OCI-LY7 (cell line): Measurements from ENCODE around the gene SOX5. TPM values are rescaled to one million over a fixed set of nuclear protein-coding genes. Genes with fewer than 3 reads are reported as not detected.

Experiments used
- BruUV-seq: library from RNA; stranded (reverse); fragments of 400-500 nt; replicated peaks from 2 replicates; lab custom pipeline; 2021; lab: Mats Ljungman, UMichigan
- CTCF ChIA-PET: fragments of 300-600 bp; sonication (Branson Sonifier 250); formaldehyde crosslinking; loops from one replicate; lab custom pipeline; 2022; ENCODE audit warnings: antibody characterized with exemption; ENCODE audit not compliant: unreplicated experiment; lab: Charles Lee
- POLR2A ChIA-PET: fragments of 300-600 bp; sonication (Branson Sonifier 250); formaldehyde crosslinking; loops from one replicate; lab custom pipeline; 2022; ENCODE audit warnings: antibody characterized with exemption; lab: Charles Lee
- DNase-seq: peaks from one replicate; pipeline ENCODE4 v3.0.0-alpha.2; 2015; ENCODE audit warnings: low spot score
- H2AFZ ChIP-seq: fragments of 200-600 bp; sonication (generic), shearing (Covaris generic); 2 replicates; pipeline ENCODE4 v1.6.1; 2014; ENCODE audit warnings: mild to moderate bottlenecking, antibody characterized with exemption, low read length, moderate library complexity
- H3K27ac ChIP-seq: fragments of 200-600 bp; sonication (generic); 2 replicates; pipeline ENCODE4 v1.5.1; 2014; ENCODE audit warnings: mixed run types, low read depth, mild to moderate bottlenecking, moderate library complexity, low read length, inconsistent platforms; ENCODE audit not compliant: poor library complexity, severe bottlenecking
- H3K36me3 ChIP-seq: fragments of 200-600 bp; sonication (generic); 2 replicates; pipeline ENCODE4 v1.6.1; 2014; ENCODE audit warnings: mild to moderate bottlenecking, antibody characterized with exemption, low read length, moderate library complexity, mixed read lengths; ENCODE audit not compliant: insufficient read depth
- H3K4me1 ChIP-seq: fragments of 200-600 bp; sonication (generic); 2 replicates; pipeline ENCODE4 v1.5.1; 2014; ENCODE audit warnings: mild to moderate bottlenecking, low read length; ENCODE audit not compliant: insufficient read depth, poor library complexity, severe bottlenecking
- H3K4me2 ChIP-seq: fragments of 200-600 bp; sonication (generic); 2 replicates; pipeline ENCODE4 v1.6.1; 2014; ENCODE audit warnings: mild to moderate bottlenecking, low read length
- H3K4me3 ChIP-seq: fragments of 200-600 bp; sonication (generic); 2 replicates; pipeline ENCODE4 v1.5.1; 2014; ENCODE audit warnings: mild to moderate bottlenecking, low read depth, low read length; ENCODE audit not compliant: poor library complexity, severe bottlenecking
- H3K79me2 ChIP-seq: fragments of 200-600 bp; sonication (generic); 2 replicates; pipeline ENCODE4 v1.6.1; 2016; ENCODE audit warnings: low read depth, mild to moderate bottlenecking, low read length, moderate library complexity, mixed read lengths; ENCODE audit not compliant: insufficient read depth
- H3K9me2 ChIP-seq: fragments of 200-600 bp; sonication (generic); 2 replicates; pipeline ENCODE4 v1.6.1; 2016; ENCODE audit warnings: mild to moderate bottlenecking, low read length, mixed read lengths; ENCODE audit not compliant: insufficient read depth
- H3K9me3 ChIP-seq: fragments of 200-600 bp; sonication (generic); 2 replicates; pipeline ENCODE4 v1.6.1; 2014; ENCODE audit warnings: mild to moderate bottlenecking, mixed run types, low read length, mixed read lengths
- H4K20me1 ChIP-seq: fragments of 200-600 bp; sonication (generic); 2 replicates; pipeline ENCODE4 v1.6.1; 2014; ENCODE audit warnings: mild to moderate bottlenecking, antibody characterized with exemption, low read length, moderate library complexity, mixed read lengths; ENCODE audit not compliant: insufficient read depth
- EZH2phosphoT487 ChIP-seq: fragments of 200-600 bp; sonication (generic); IDR thresholded peaks from 2 replicates; pipeline ENCODE4 v1.6.1; 2018; ENCODE audit warnings: low read depth, borderline replicate concordance, mild to moderate bottlenecking, mixed run types, antibody characterized with exemption, low read length, moderate library complexity, mixed read lengths
- intact Hi-C: fragments of 100-400 bp; cut with micrococcal nuclease; formaldehyde crosslinking; loops from one replicate; pipeline ENCODE4 v1.10.0; 2022; ENCODE audit not compliant: unreplicated experiment
- total RNA-seq, 2 experiments: library from RNA; depleted of rRNA in 1 of 2; stranded (reverse); fragments of >200 nt in 1 of 2; shearing (Covaris generic) in 1 of 2; gene quantifications; 2 replicates each; pipeline ENCODE4 v1.2.3, GENCODE V29; 2014 to 2022
- TF ChIP-seq, protein P1 (sequence below): fragments of 200-600 bp; sonication (generic); conservative IDR thresholded peaks from 2 replicates; pipeline ENCODE4 v1.5.1; 2014; ENCODE audit warnings: mild to moderate bottlenecking, antibody characterized with exemption, low read length, moderate library complexity, mixed read lengths

SOX5 gene
- total RNA-seq, 2 experiments from 2014 or later: 0.16 TPM; not detected in 1

DNA sequence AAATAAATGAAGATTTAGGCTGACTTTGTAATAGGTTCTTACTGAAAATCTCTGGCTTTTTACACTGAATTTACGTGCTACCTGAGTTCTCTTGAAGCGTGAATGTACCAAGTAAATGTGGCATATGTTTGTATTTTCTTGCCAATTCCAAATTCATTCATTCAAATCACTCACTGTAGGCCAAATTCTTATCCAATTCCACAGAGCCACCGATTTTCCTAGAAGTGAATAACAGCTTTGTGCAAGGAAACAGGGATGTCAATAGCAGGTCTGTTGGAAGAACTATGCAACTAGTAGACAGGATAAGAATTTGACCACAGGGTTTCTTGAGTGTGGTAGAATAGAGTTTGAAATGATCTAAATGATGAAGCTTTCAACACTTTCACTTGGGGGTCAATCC is 86.8 kb downstream of the SOX5 start:
- Histone ChIP-seq H4K20me1 (no peaks in the 10 kb centered on the region), H3K4me1 (no peaks in the 10 kb centered on the region), H3K9me3 (no peaks in the 10 kb centered on the region), H3K4me2 (no peak overlapping the region), H3K9me2 (no peaks in the 10 kb centered on the region), H2AFZ (no peak overlapping the region), H3K79me2 (no peaks in the 10 kb centered on the region), H3K27ac (no peak overlapping the region), H3K4me3 (no peak overlapping the region), H3K36me3 (no peaks in the 10 kb centered on the region)
- BruUV-seq: no TSS peak
- CTCF ChIA-PET: no interaction called here
- no peak for DNase-seq
- POLR2A ChIA-PET: no interaction called here
- intact Hi-C loops: no loop called here
- TF ChIP-seq, protein P1, sequence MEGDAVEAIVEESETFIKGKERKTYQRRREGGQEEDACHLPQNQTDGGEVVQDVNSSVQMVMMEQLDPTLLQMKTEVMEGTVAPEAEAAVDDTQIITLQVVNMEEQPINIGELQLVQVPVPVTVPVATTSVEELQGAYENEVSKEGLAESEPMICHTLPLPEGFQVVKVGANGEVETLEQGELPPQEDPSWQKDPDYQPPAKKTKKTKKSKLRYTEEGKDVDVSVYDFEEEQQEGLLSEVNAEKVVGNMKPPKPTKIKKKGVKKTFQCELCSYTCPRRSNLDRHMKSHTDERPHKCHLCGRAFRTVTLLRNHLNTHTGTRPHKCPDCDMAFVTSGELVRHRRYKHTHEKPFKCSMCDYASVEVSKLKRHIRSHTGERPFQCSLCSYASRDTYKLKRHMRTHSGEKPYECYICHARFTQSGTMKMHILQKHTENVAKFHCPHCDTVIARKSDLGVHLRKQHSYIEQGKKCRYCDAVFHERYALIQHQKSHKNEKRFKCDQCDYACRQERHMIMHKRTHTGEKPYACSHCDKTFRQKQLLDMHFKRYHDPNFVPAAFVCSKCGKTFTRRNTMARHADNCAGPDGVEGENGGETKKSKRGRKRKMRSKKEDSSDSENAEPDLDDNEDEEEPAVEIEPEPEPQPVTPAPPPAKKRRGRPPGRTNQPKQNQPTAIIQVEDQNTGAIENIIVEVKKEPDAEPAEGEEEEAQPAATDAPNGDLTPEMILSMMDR: no peak
- no peak for TF ChIP-seq EZH2phosphoT487

DNA sequence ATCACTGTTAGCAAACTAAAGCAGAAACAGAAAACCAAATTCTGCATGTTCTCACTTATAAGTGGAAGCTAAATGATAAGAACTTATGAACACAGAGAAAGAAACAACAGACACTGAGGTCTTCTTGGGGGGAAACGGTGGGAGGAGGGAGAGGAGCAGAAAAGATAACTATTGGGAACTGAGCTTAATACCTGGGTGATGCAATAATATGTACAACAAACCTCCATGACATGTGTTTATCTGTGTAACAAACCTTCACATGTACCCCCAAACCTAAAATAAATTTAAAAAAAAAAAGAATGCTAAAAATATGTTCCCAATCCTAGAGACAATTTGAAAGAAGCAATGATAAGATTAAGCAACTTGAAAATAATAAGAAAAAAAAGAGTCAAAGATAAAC is 89.5 kb downstream of the SOX5 start:
- intact Hi-C loops: no loop called here
- no peak overlapping the region for H3K4me3 ChIP-seq
- no peaks in the 10 kb centered on the region for H3K9me3 ChIP-seq
- no peaks in the 10 kb centered on the region for H3K9me2 ChIP-seq
- no peaks in the 10 kb centered on the region for H3K4me1 ChIP-seq
- H3K4me2 ChIP-seq: no peak overlapping the region
- no peaks in the 10 kb centered on the region for H4K20me1 ChIP-seq
- ChIA-PET POLR2A (no interaction called here), CTCF (no interaction called here)
- no peaks in the 10 kb centered on the region for H3K36me3 ChIP-seq
- no peak for DNase-seq
- no peak for TF ChIP-seq EZH2phosphoT487
- TF ChIP-seq, protein P1: no peak
- no peak overlapping the region for H2AFZ ChIP-seq
- H3K79me2 ChIP-seq: no peaks in the 10 kb centered on the region
- no TSS peak for BruUV-seq
- no peak overlapping the region for H3K27ac ChIP-seq

DNA sequence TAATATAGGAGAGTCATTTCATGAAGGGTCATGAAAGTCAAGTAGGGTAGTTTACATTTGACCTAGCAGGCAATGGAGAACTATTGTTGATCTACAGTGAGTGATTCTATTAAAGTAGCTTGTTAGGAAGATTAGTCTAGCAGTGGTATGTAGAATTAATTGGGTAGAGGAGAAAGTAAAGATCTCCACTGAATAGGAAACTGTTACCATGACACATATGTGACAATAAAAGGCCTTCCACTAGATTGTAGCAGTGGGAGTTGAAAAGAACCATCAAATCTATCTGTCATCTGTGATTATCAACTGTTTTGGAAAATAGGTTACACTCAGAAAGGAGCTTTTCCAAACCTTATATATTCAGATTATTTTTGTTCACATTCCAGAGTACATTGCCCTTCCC is 92.3 kb downstream of the SOX5 start:
- no peak overlapping the region for H3K4me3 ChIP-seq
- no peaks in the 10 kb centered on the region for H3K36me3 ChIP-seq
- intact Hi-C loops: no loop called here
- no peak overlapping the region for H3K4me2 ChIP-seq
- no peaks in the 10 kb centered on the region for H3K9me3 ChIP-seq
- H4K20me1 ChIP-seq: no peaks in the 10 kb centered on the region
- H3K4me1 ChIP-seq: no peaks in the 10 kb centered on the region
- CTCF ChIA-PET: no interaction called here
- no TSS peak for BruUV-seq
- H3K79me2 ChIP-seq: no peaks in the 10 kb centered on the region
- H3K27ac ChIP-seq: no peak overlapping the region
- H3K9me2 ChIP-seq: no peaks in the 10 kb centered on the region
- DNase-seq: no peak
- POLR2A ChIA-PET: interaction anchor here (0.8 kb wide), 1 partner anchor 10 kb away, joined by 3 read pairs; no protein-coding TSS in a partner anchor
- no peak overlapping the region for H2AFZ ChIP-seq
- TF ChIP-seq, protein P1: no peak
- no peak for TF ChIP-seq EZH2phosphoT487
